Superior temporal gyrus (tissue), 1 donor: Measurements from ENCODE around the gene FMN1.

Experiments
- DNase-seq: peaks from one replicate; pipeline ENCODE4 v3.0.0-alpha.2; 2016; ENCODE audit errors: extremely low spot score

FMN1 gene

GRCh38 chr15:33119865-33120264 lies 74.6 kb downstream of the FMN1 start:
- no peak for DNase-seq

- DNase-seq: no peak
Measured at GRCh38 chr15:33119273-33119672, 75.2 kb downstream of the FMN1 start.

- no peak for DNase-seq
Measured at GRCh38 chr15:33116198-33116597, 78.3 kb downstream of the FMN1 start.

- no peak for DNase-seq
Measured at GRCh38 chr15:33115191-33115861, 79.2 kb downstream of the FMN1 start.

DNA sequence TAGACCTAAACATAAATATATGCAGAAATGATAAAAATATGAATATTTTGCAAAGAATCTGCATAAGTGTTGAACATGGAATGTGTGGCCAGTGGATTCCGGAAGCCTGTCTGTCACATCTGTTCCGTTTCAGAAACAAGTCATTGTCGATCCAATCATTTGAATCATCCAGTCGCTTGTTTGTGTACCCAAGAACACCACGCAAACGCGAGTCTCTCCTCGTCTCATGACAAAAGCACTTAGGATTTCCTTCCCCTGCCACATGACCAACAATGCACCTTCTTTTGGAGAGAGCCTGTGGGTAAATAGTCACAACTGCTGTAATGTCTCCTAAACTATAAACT lies 80.2 kb downstream of the FMN1 start:
- no peak for DNase-seq

DNA sequence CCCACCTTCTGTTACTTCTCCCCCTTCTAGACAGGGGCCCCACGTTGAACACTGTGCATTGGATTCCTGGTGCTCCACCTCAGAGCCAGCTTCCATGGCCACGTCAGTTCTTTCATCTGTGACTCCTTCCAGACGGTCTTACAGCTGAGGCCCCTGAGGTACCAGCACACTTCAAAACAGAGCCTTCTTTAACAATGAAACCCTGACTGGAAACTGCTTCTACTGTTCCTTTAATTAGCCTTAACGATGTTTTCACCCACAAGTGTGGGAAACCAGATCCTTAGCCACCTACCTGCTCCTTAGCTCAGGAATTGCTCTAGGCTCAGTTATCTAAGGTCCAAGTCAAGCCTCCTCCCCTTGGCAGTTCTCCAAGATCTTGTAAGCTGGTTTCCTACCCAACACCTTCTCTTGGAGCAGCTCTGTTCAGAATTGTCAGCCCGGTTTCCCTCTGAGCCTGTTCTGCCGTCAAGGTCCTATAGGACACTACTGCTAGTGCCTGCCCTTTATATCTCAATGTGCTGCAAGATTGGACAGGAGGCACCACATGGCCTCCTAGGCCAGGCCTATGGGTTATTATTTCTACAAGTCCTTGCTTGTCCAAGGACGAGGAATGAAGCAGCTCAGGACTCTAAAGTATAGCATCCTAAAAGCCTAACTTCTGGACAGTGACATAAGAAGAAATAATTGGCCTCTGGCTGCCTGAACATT lies 80.7 kb downstream of the FMN1 start:
- no peak for DNase-seq

DNA sequence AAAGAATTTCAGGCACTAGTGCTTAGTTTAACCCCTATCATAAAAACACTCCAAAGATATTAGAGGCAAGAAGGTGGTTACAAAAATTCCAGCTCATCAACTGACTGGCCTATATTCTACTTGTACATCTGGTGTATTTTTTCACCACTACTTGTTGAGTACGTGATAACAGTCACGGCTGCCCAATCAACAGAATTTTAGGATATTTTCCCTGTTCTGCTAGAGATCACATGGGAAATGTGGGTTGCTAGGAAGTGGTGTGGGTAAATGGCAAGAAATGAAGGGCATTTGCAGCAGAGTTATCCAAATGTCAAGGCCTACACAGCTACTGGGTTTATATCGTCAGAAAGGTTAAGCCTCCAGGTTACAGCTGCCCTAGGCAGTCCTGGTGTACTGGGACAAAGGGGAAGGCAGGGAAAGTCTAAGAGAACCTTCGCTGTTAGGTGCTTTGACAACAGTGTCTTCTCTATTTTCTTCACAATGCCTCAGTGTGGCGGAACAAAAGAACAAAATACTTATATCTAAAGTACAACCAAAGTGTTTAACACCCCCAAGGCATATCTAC lies 81.9 kb downstream of the FMN1 start:
- DNase-seq: no peak

DNA sequence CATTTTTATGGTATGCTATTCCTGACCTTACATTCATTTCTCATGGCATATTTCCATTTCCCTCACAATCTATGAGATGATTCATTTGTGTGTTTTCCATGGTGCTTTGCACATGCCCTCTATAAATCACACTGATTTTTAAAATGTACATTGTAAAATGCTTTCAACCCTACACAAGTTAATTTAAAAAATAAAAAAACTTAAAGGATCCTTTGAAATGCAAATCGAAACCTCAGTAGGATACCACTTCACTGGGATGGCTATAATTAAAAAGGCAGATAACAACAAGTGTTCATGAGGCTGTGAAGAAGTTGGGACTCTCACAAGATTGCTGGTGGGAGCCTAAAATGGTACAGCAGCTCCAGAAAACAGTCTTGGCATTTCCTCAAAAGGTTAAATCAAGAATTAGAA lies 83.5 kb downstream of the FMN1 start:
- DNase-seq: no peak

- DNase-seq: no peak
Measured at GRCh38 chr15:33109345-33109744, 85.2 kb downstream of the FMN1 start.

DNA sequence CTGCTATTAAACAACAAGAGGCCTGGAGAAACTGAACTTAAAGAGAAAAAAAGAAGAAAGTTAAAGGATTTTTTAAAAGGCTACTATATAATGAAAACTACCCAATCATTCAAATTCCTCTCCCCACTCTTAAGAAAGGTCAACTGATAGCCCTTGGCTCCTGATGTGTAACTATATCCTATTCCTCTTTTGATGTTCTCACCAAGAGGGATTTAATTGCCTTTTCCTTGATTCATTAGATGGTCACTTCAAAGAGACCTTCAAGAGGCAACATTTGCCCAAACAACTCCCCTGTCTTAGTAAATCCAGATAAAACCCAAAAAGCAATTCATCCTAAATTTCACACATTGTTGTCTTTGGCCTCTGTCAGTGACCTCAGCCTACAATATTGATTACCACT lies 86.0 kb downstream of the FMN1 start:
- DNase-seq: no peak

DNA sequence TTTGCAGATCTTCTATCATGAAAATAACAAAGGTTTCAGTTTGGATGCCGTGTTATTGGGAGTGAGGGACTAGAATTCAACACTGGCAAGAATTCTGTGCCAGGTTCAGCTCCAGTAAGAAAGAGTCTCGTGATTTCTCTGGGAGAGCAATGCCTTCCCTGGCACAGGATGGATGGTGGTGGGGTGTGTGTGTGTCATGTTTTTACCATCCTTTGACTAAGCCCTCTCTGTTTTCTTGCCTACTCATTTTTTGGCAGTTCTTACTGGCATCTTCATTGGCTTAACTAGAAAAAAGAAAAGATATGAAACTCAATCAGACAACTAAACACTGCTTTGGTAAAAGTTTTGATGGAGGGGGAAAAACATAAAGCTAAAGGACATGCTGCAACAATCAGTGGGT lies 86.6 kb downstream of the FMN1 start:
- DNase-seq: no peak

GRCh38 chr15:33104212-33104611 lies 90.3 kb downstream of the FMN1 start:
- no peak for DNase-seq

DNA sequence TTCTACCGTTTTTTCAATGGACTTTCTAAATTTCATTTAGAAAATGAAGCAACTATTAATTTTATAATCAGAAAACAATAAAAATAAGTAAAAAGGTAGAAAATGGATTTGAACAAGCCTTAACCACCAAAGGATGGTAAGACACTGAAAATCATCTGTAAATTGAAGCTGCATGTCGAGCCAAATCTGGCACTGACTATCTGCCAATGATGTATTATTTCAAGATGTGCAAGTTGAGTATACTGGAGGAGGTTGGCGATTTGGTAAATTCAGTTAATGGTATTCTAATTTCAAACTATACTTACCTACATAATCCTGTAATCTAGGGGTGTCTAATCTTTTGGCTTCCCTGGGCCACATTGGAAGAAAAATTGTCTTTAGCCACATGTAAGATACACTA lies 93.5 kb downstream of the FMN1 start:
- no peak for DNase-seq

DNA sequence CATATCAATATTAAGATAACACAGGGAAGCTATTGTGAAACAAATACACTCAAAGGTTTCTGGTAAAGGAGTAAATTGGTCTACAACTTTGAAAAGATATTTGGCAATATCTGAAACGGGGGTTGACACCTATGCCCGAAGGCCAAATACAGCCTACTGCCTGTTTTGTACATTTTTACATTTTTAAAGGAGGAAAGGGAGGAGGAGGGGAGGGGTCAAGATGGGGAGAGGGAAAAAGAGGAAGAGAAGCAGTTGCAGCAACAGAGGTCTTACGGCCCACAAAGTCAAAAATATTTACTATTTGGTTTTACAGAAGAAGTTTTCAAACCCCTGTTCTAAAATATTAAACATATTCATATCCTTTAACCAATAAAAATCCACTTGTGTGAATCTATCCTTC lies 94.2 kb downstream of the FMN1 start:
- DNase-seq: no peak

- no peak for DNase-seq
Measured at GRCh38 chr15:33099739-33100138, 94.8 kb downstream of the FMN1 start.

GRCh38 chr15:33099213-33099612 lies 95.3 kb downstream of the FMN1 start:
- DNase-seq: no peak

- DNase-seq: no peak
Measured at GRCh38 chr15:33098094-33099058, 96.1 kb downstream of the FMN1 start.

DNA sequence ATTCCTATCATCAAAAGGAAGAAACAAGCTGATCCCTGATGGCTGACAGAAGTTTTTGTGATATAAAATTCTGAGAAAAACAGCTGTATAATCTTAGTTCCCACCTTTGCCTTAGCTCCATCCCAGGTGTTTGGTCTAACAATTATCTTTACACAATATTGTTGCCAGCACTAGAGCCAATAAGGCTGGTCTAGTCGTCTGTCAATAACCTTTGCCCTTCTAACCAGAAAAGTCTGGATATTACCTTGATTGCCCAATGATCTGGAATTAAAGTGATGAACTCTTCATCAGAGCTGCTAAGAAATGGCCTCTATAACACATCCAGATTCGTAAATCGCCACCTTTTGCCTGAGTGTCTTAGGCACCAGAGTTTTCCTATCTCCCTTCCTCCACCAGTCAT lies 98.4 kb downstream of the FMN1 start:
- no peak for DNase-seq

DNA sequence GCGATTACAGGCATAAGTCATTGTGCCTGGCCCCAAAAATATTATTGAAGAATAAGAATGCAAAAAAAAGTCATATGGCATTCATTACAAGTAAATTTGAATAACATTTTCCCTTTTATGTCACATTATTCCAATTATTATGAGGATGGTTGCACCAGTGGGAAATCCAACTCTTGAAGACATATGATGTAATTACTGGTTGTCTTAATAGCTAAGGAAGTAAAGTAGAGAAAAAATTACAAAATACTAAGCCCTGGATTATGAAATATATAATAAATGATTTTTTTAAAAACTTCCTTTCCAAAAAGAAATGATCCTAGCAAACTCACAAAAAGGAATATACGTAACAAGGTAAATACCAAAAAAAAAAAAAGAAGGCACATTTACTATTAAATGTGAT lies 98.9 kb downstream of the FMN1 start:
- no peak for DNase-seq

DNA sequence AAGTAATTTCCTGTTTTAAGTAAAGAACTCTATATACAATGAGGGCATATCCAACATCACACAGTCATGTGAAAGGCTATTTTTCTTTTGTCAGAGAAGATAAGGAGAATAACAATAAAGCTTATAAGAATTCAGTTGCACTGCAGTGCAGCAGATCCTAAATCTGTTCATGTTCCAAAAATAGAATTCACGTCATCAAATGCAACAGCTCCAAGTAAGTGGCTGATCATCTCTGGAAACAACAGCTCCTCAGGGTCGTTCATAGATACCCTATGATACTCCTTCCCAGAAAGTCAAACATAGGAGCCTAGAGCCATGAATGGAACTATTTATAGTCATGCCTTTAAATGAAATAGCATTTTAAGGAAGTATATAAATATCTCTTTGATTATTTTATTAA lies 100.2 kb downstream of the FMN1 start:
- DNase-seq: no peak

DNA sequence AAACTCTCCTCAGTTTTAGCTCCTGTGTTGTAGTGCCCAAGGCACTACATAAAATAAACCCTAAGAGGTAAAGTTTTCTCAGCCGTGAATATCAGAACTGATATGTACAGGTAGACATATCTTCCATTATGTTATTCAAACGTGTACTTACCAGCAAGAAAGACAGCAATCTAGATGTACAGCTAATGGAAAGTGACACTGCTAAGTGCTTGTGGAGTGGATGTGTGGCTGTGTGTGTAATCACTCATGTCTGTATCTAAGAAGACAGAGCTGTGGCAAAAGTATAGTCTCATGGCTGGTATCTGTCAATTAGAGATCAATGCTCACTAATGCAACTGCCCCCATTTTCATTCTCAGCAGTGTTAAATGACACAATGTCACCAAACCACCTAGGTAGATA lies 101.3 kb downstream of the FMN1 start:
- DNase-seq: no peak

- DNase-seq: no peak
Measured at GRCh38 chr15:33091983-33092693, 102.4 kb downstream of the FMN1 start.
